ENCODE data around the gene MT1F.

Gene MT1F

DNA sequence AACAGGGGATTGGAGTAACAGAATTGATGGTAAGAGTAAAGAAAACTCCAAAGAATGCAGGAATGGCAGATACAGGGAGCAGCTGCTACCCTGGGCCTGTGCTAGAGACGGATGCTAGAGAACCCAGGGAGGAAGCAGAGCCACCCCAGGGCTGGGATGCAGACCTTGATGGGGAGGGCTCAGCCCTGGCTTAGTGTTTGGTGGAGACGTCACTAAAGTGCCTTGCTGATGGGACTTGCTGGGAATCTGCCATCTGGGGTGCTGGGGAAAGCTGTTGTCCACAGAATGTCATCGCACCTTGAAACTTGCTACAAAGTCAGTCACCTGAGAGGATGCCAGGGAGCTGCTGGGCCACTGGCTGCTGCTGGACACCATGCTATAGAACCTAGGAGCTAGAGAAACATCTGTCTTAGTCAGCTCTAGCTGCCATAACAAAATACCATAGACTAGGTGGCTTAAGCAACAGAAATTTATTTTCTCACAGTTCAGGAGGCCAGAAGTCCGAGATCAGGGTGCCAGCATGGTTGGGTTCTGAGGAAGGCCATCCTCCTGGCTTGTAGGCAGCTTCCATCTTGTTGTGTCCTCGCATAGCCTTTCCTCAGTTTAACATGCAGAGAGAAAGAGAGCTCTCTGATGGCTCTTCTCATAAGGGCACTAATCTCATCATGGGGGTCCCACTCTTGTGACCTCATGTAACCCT is 39.8 kb downstream of the MT1F start:
- H3K36me3 Mint-ChIP-seq, result peaks cover 0 to 4% of the 10 kb centered on the region in 2 donors
- DNase-seq (no peak), ATAC-seq (replicated peaks) (no peak)
- H3K9me3 Mint-ChIP-seq, result peaks cover 0 to 6% of the 10 kb centered on the region in 2 donors
- H3K27me3 Mint-ChIP-seq, result no peaks in the 10 kb centered on the region
- peaks cover 0 to 2% of the 10 kb centered on the region in 2 donors for H3K4me1 Mint-ChIP-seq
- H3K27ac Mint-ChIP-seq, result no peak overlapping the region
- no peak overlapping the region for H3K4me3 Mint-ChIP-seq

DNA sequence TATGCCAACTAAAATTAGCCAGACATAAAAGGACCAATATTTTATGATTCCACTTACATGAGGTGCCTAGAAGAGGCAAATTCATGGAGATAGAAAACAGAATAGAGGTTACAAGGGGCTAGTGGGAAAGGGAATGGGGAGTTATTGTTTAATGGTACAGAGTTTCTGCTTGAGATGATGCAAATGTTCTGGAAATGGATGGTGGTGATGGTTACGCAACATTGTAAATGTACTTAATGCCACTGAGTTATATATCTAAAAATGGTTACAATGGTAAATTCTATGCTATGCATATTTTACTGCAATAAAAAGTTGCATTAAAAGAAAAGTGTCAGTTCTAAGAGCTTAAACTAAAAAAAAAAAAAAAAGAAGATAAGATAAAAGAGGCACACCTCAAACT is 42.4 kb downstream of the MT1F start:
- Mint-ChIP-seq H3K4me3 (no peak overlapping the region), H3K9me3 (peaks cover 0 to 6% of the 10 kb centered on the region in 2 donors), H3K27me3 (no peaks in the 10 kb centered on the region), H3K4me1 (peaks cover 0 to 2% of the 10 kb centered on the region in 2 donors), H3K36me3 (peaks cover 0 to 4% of the 10 kb centered on the region in 2 donors), H3K27ac (no peak overlapping the region)
- no peak for DNase-seq
- ATAC-seq (replicated peaks), result no peak

DNA sequence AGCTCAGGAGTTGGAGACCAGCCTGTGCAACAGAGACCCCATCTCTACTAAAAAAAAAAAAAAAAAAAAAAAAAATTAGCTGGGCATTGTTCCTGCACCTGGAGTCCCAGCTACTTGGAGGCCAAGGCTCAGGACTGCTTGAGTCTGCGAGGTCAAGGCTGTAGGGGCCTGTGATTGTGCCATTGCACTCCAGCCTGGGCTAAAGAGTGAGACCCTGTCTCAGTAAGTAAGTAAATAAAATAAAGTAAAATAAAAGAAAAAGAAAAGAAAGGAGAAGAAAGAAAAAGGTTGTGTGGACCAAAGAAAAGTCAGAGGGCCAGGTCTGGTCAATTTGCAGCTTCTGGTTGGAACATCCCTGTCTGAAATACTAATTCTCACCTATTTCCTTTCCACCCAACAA is 42.9 kb downstream of the MT1F start:
- ATAC-seq (replicated peaks), result no peak
- no peak overlapping the region for H3K4me3 Mint-ChIP-seq
- no peaks in the 10 kb centered on the region for H3K27me3 Mint-ChIP-seq
- peaks cover 0 to 6% of the 10 kb centered on the region in 2 donors for H3K9me3 Mint-ChIP-seq
- no peak for DNase-seq
- peaks cover 0 to 2% of the 10 kb centered on the region in 2 donors for H3K4me1 Mint-ChIP-seq
- H3K36me3 Mint-ChIP-seq, result peaks cover 0 to 4% of the 10 kb centered on the region in 2 donors
- no peak overlapping the region for H3K27ac Mint-ChIP-seq

DNA sequence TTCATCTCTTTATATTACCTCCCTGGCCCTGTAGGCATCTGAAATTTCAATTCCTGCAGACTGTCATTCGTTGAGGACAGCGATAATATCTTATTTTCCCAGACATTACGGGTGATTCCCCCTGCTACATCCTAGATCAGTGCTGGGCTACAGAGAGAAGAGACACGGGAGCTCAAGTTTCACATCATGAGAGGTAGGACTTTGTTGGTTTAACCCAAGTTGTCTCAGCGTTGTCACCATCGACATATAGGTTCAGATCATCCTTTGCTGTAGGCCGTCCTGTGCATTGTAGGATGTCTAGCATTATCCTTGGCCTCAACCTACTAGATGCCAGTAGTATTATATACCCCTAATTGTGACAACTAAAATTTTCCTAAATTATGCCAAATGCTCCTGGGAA is 43.8 kb downstream of the MT1F start:
- H3K36me3 Mint-ChIP-seq, result peaks cover 0 to 4% of the 10 kb centered on the region in 2 donors
- no peak for ATAC-seq (replicated peaks)
- no peak overlapping the region for H3K4me3 Mint-ChIP-seq
- peaks cover 0 to 2% of the 10 kb centered on the region in 2 donors for H3K4me1 Mint-ChIP-seq
- peaks cover 0 to 6% of the 10 kb centered on the region in 2 donors for H3K9me3 Mint-ChIP-seq
- DNase-seq, result no peak
- no peak overlapping the region for H3K27ac Mint-ChIP-seq
- no peaks in the 10 kb centered on the region for H3K27me3 Mint-ChIP-seq

DNA sequence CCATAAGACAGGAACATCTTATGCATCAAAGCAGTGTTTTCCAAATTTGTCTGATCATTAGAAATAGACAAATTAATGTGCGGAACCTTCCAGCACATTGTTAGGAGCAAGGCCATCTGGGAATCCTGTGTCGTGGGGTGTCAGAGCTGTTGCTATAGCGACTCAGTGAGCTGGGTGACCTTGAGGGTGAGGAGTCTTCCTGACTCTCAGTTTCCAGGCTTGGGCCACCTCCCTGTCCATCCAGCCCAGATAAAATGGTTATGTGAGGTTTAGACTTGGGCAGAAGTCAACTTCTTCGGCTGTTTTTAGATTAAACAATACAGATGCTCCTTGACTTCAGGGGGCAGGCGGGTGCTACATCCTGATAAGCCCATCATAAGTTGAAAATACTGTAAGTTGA is 45.1 kb downstream of the MT1F start:
- Mint-ChIP-seq H3K36me3 (no peaks in the 10 kb centered on the region), H3K9me3 (peaks cover 0 to 1% of the 10 kb centered on the region in 2 donors), H3K4me3 (no peak overlapping the region), H3K27me3 (no peaks in the 10 kb centered on the region), H3K27ac (no peak overlapping the region), H3K4me1 (peaks cover 0 to 2% of the 10 kb centered on the region in 2 donors)
- DNase-seq, result no peak
- no peak for ATAC-seq (replicated peaks)
